CD4-positive, alpha-beta T cell treated with Interleukin-4 for 4 hours (primary cell): ENCODE data around the gene ERAP2.

Experiments
- DNase-seq: peaks from one replicate; pipeline ENCODE4 v3.0.0-alpha.2; 2020

The ERAP2 gene

GRCh38 chr5:96934708-96935558, 58.6 kb downstream of the ERAP2 start:
- peak; percentile 97 for DNase-seq

- peak; percentile 97 for DNase-seq
Observed at GRCh38 chr5:96935559-96936430, 59.5 kb downstream of the ERAP2 start, which contains the start of gene LNPEP. Gene LNPEP (plus strand): TSS chr5:96936080. CDS start chr5:96936156, 76 bp downstream.

GRCh38 chr5:96936431-96937320, 60.4 kb downstream of the ERAP2 start:
- peak; percentile 54 for DNase-seq

GRCh38 chr5:96940586-96940985, 64.3 kb downstream of the ERAP2 start:
- no peak for DNase-seq

- no peak for DNase-seq
Observed at GRCh38 chr5:96941140-96941539, 64.8 kb downstream of the ERAP2 start.

GRCh38 chr5:96942078-96942477, 65.8 kb downstream of the ERAP2 start:
- no peak for DNase-seq

- no peak for DNase-seq
Observed at GRCh38 chr5:96942911-96943310, 66.6 kb downstream of the ERAP2 start.

GRCh38 chr5:96943799-96944198, 67.5 kb downstream of the ERAP2 start:
- no peak for DNase-seq

GRCh38 chr5:96945144-96945897, 69.0 kb downstream of the ERAP2 start:
- DNase-seq = no peak

GRCh38 chr5:96946381-96946780, 70.1 kb downstream of the ERAP2 start:
- no peak for DNase-seq

GRCh38 chr5:96952118-96952750, 75.9 kb downstream of the ERAP2 start:
- no peak for DNase-seq

- DNase-seq = no peak
Observed at GRCh38 chr5:96952974-96953730, 76.9 kb downstream of the ERAP2 start.

GRCh38 chr5:96957254-96958049, 81.2 kb downstream of the ERAP2 start:
- peak; percentile 27 for DNase-seq

GRCh38 chr5:96958977-96959376, 82.7 kb downstream of the ERAP2 start:
- DNase-seq = no peak

GRCh38 chr5:96961053-96961452, 84.8 kb downstream of the ERAP2 start:
- peak; percentile 78 for DNase-seq

GRCh38 chr5:96962540-96962991, 86.3 kb downstream of the ERAP2 start:
- no peak for DNase-seq

- no peak for DNase-seq
Observed at GRCh38 chr5:96963267-96963666, 87.0 kb downstream of the ERAP2 start.

- no peak for DNase-seq
Observed at GRCh38 chr5:96966801-96967200, 90.5 kb downstream of the ERAP2 start.

- no peak for DNase-seq
Observed at GRCh38 chr5:96967400-96967799, 91.1 kb downstream of the ERAP2 start.

- DNase-seq = no peak
Observed at GRCh38 chr5:96968074-96968473, 91.8 kb downstream of the ERAP2 start.
